ENCODE data around the gene FOXL2NB.

DNA sequence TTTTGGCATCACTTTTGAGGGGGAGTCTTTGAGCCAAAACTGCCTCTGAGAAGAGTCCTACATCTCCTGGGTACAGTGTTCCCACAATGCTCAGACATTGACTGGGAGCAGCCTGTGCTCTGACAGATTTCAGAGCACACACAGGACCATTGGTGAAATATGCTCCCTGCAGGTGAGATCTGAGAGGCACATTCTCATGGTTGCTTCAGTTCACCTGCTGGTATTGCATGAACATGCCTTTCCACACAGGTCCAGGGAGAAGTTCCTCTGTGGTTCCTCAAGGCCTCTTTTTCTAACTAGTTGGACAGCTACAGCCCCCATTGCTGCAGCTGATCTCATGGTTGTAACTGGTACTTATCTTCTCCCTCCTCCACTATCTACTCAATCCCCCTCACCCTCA lies 37.1 kb upstream of the FOXL2NB start:
- TF ChIP-seq, protein P1, sequence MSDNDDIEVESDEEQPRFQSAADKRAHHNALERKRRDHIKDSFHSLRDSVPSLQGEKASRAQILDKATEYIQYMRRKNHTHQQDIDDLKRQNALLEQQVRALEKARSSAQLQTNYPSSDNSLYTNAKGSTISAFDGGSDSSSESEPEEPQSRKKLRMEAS (IDR thresholded peaks at IDR 0.05), result no peak
- TF ChIP-seq, protein P2, sequence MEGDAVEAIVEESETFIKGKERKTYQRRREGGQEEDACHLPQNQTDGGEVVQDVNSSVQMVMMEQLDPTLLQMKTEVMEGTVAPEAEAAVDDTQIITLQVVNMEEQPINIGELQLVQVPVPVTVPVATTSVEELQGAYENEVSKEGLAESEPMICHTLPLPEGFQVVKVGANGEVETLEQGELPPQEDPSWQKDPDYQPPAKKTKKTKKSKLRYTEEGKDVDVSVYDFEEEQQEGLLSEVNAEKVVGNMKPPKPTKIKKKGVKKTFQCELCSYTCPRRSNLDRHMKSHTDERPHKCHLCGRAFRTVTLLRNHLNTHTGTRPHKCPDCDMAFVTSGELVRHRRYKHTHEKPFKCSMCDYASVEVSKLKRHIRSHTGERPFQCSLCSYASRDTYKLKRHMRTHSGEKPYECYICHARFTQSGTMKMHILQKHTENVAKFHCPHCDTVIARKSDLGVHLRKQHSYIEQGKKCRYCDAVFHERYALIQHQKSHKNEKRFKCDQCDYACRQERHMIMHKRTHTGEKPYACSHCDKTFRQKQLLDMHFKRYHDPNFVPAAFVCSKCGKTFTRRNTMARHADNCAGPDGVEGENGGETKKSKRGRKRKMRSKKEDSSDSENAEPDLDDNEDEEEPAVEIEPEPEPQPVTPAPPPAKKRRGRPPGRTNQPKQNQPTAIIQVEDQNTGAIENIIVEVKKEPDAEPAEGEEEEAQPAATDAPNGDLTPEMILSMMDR (IDR thresholded peaks at IDR 0.05), result no peak
- TF ChIP-seq, protein P3, sequence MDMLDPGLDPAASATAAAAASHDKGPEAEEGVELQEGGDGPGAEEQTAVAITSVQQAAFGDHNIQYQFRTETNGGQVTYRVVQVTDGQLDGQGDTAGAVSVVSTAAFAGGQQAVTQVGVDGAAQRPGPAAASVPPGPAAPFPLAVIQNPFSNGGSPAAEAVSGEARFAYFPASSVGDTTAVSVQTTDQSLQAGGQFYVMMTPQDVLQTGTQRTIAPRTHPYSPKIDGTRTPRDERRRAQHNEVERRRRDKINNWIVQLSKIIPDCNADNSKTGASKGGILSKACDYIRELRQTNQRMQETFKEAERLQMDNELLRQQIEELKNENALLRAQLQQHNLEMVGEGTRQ (IDR thresholded peaks at IDR 0.05), result no peak
- no peak for TF ChIP-seq RNF2 (IDR thresholded peaks at IDR 0.05; ENCODE audit: borderline replicate concordance, low read depth)
- no peak for TF ChIP-seq HEYL (CRISPR knock-in tag; IDR thresholded peaks at IDR 0.05)
- TF ChIP-seq POLR2A (IDR thresholded peaks at IDR 0.05; ENCODE audit: low read length), result no peak
- TF ChIP-seq RCOR1 (IDR thresholded peaks at IDR 0.05; ENCODE audit: low read depth, low read length), result no peak
- TF ChIP-seq, protein P4, sequence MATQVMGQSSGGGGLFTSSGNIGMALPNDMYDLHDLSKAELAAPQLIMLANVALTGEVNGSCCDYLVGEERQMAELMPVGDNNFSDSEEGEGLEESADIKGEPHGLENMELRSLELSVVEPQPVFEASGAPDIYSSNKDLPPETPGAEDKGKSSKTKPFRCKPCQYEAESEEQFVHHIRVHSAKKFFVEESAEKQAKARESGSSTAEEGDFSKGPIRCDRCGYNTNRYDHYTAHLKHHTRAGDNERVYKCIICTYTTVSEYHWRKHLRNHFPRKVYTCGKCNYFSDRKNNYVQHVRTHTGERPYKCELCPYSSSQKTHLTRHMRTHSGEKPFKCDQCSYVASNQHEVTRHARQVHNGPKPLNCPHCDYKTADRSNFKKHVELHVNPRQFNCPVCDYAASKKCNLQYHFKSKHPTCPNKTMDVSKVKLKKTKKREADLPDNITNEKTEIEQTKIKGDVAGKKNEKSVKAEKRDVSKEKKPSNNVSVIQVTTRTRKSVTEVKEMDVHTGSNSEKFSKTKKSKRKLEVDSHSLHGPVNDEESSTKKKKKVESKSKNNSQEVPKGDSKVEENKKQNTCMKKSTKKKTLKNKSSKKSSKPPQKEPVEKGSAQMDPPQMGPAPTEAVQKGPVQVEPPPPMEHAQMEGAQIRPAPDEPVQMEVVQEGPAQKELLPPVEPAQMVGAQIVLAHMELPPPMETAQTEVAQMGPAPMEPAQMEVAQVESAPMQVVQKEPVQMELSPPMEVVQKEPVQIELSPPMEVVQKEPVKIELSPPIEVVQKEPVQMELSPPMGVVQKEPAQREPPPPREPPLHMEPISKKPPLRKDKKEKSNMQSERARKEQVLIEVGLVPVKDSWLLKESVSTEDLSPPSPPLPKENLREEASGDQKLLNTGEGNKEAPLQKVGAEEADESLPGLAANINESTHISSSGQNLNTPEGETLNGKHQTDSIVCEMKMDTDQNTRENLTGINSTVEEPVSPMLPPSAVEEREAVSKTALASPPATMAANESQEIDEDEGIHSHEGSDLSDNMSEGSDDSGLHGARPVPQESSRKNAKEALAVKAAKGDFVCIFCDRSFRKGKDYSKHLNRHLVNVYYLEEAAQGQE (IDR thresholded peaks at IDR 0.05), result no peak
- no peak for TF ChIP-seq RARB (CRISPR knock-in tag; IDR thresholded peaks at IDR 0.05)
